Panc1 (cell line): ENCODE results near the gene DMRT3. TPM values are rescaled to one million over a fixed set of nuclear protein-coding genes. Genes with fewer than 3 reads are reported as not detected.

Experiments used
- ATAC-seq: fragments of 200-7000 bp; cut with Tn5 transposase; 2 replicates; pipeline ENCODE4 v1.9.1; 2020; ENCODE audit warnings: mild to moderate bottlenecking, moderate library complexity
- BruUV-seq: library from RNA; stranded (reverse); fragments of 400-500 nt; replicated peaks from 2 replicates; lab custom pipeline; 2021; lab: Mats Ljungman, UMichigan
- CTCF ChIA-PET: fragments of 300-600 bp; sonication (Branson Sonifier 250); formaldehyde crosslinking; loops from one replicate; lab custom pipeline; 2022; ENCODE audit warnings: antibody characterized with exemption; lab: Charles Lee
- POLR2A ChIA-PET: fragments of 300-600 bp; sonication (Branson Sonifier 250); formaldehyde crosslinking; loops from one replicate; lab custom pipeline; 2022; ENCODE audit warnings: antibody characterized with exemption; lab: Charles Lee
- DNase-seq: peaks from one replicate; pipeline ENCODE4 v3.0.0-alpha.2; 2010; ENCODE audit warnings: low read depth, low spot score
- H3K27ac ChIP-seq: 2 replicates; pipeline ENCODE4 v1.5.1; 2011; ENCODE audit warnings: mild to moderate bottlenecking, low read length, inconsistent platforms
- H3K27me3 ChIP-seq: fragments of 200-500 bp; sonication (Bioruptor generic); 2 replicates; pipeline ENCODE4 v1.6.0; 2014; ENCODE audit warnings: low read length, inconsistent platforms; ENCODE audit not compliant: control insufficient read depth, insufficient read depth
- H3K36me3 ChIP-seq: fragments of 200-500 bp; sonication (Bioruptor generic); 2 replicates; pipeline ENCODE4 v1.5.1; 2014; ENCODE audit warnings: inconsistent platforms, mild to moderate bottlenecking, low read length, moderate library complexity; ENCODE audit not compliant: control insufficient read depth, insufficient read depth
- H3K4me1 ChIP-seq: 2 replicates; pipeline ENCODE4 v1.5.1; 2011; ENCODE audit warnings: inconsistent platforms, mild to moderate bottlenecking, low read length, moderate library complexity; ENCODE audit not compliant: control insufficient read depth, insufficient read depth
- H3K4me3 ChIP-seq, 2 experiments: 2 replicates each; pipeline ENCODE4 v1.5.1; 2011 to 2012; ENCODE audit warnings: low read depth in 2 of 2, low read length in 2 of 2, mild to moderate bottlenecking in 2 of 2, inconsistent platforms in 1 of 2, moderate library complexity in 1 of 2
- H3K9me3 ChIP-seq: fragments of 200-500 bp; sonication (Bioruptor generic); 2 replicates; pipeline ENCODE4 v1.5.1; 2014; ENCODE audit warnings: low read depth, mild to moderate bottlenecking, inconsistent platforms, low read length, moderate library complexity; ENCODE audit not compliant: control insufficient read depth, insufficient read depth
- POLR2AphosphoS5 ChIP-seq: IDR thresholded peaks from 2 replicates; pipeline ENCODE4 v1.6.1; 2012; ENCODE audit warnings: mild to moderate bottlenecking, low read depth, low read length, moderate library complexity
- SIN3A ChIP-seq: IDR thresholded peaks from 2 replicates; pipeline ENCODE4 v1.6.1; 2012; ENCODE audit warnings: low read depth, mild to moderate bottlenecking, low read length, moderate library complexity, borderline replicate concordance; ENCODE audit not compliant: insufficient read depth
- TCF7L2 ChIP-seq: IDR thresholded peaks from 2 replicates; pipeline ENCODE4 v1.6.1; 2011; ENCODE audit warnings: mild to moderate bottlenecking, low read depth, low read length, inconsistent platforms
- in situ Hi-C: cut with HindIII; loops from 2 replicates; pipeline ENCODE4 v1.10.0; 2016; ENCODE audit warnings: low sequenced_read_pairs, low pct_unique_long_range_greater_than_20kb
- intact Hi-C: fragments of 100-400 bp; cut with micrococcal nuclease; formaldehyde crosslinking; loops from one replicate; pipeline ENCODE4 v1.10.0; 2022; ENCODE audit not compliant: unreplicated experiment
- total RNA-seq: library from RNA; stranded (reverse); gene quantifications from one replicate; pipeline ENCODE4 v1.2.1, GENCODE V29; 2021; ENCODE audit not compliant: unreplicated experiment
- TF ChIP-seq, protein P1 (sequence below), 2 experiments: IDR thresholded peaks; 2 replicates each; pipeline ENCODE4 v1.6.1; 2011 to 2012; ENCODE audit warnings: low read depth in 2 of 2, control low read depth in 1 of 2, low read length in 1 of 2, mild to moderate bottlenecking in 1 of 2, moderate library complexity in 1 of 2; ENCODE audit not compliant: insufficient read depth in 1 of 2
- TF ChIP-seq, protein P2 (sequence below): fragments of 450-650 bp; IDR thresholded peaks from 2 replicates; pipeline ENCODE4 v1.5.1; 2017; ENCODE audit warnings: mild to moderate bottlenecking

The DMRT3 gene
- total RNA-seq, 1 experiment from 2014 or later: not detected

DNA sequence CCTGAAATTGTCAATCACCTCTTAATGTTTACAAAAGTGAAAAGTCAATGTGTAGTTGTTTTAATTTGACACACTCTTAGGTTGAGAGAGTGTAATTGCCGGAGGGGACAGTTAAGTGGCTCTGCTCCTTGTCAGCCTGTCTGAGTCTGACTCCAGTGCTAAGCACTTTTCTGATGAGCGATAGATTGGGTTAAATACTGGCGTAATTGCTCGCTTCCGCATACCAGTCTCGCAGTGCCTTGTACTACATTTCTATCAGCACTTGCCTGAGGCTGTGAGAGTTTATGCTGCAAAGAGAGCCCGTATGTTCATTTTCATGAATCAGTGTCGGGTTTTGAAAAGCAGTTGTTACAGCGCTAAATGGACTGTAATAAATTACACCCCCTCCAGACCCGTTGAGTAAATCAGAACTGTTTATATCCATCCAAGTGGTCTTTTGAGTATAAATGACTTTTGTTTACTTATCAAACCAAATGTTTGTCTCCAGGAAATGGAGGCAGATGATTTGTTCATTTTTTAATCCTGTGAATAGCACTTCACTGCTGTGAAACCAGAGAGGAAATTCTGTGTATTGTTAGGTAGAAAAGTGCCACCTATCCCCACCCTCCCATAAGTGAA is 41.0 kb upstream of the DMRT3 start:
- no peaks in the 10 kb centered on the region; the same call in 1 of the 2 replicates for H3K27me3 ChIP-seq
- no peaks in the 10 kb centered on the region for H3K36me3 ChIP-seq
- POLR2A ChIA-PET: no interaction called here
- in situ Hi-C loops (no loop called here), intact Hi-C loops (no loop called here)
- no peak overlapping the region for H3K27ac ChIP-seq
- TF ChIP-seq TCF7L2 (no peak), POLR2AphosphoS5 (no peak), SIN3A (no peak)
- TF ChIP-seq, protein P1, sequence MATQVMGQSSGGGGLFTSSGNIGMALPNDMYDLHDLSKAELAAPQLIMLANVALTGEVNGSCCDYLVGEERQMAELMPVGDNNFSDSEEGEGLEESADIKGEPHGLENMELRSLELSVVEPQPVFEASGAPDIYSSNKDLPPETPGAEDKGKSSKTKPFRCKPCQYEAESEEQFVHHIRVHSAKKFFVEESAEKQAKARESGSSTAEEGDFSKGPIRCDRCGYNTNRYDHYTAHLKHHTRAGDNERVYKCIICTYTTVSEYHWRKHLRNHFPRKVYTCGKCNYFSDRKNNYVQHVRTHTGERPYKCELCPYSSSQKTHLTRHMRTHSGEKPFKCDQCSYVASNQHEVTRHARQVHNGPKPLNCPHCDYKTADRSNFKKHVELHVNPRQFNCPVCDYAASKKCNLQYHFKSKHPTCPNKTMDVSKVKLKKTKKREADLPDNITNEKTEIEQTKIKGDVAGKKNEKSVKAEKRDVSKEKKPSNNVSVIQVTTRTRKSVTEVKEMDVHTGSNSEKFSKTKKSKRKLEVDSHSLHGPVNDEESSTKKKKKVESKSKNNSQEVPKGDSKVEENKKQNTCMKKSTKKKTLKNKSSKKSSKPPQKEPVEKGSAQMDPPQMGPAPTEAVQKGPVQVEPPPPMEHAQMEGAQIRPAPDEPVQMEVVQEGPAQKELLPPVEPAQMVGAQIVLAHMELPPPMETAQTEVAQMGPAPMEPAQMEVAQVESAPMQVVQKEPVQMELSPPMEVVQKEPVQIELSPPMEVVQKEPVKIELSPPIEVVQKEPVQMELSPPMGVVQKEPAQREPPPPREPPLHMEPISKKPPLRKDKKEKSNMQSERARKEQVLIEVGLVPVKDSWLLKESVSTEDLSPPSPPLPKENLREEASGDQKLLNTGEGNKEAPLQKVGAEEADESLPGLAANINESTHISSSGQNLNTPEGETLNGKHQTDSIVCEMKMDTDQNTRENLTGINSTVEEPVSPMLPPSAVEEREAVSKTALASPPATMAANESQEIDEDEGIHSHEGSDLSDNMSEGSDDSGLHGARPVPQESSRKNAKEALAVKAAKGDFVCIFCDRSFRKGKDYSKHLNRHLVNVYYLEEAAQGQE (IDR thresholded peaks at IDR 0.05; ENCODE audit: insufficient read depth in 1 of 2, low read depth in 2 of 2, low read length in 1 of 2): no peak
- TF ChIP-seq, protein P2, sequence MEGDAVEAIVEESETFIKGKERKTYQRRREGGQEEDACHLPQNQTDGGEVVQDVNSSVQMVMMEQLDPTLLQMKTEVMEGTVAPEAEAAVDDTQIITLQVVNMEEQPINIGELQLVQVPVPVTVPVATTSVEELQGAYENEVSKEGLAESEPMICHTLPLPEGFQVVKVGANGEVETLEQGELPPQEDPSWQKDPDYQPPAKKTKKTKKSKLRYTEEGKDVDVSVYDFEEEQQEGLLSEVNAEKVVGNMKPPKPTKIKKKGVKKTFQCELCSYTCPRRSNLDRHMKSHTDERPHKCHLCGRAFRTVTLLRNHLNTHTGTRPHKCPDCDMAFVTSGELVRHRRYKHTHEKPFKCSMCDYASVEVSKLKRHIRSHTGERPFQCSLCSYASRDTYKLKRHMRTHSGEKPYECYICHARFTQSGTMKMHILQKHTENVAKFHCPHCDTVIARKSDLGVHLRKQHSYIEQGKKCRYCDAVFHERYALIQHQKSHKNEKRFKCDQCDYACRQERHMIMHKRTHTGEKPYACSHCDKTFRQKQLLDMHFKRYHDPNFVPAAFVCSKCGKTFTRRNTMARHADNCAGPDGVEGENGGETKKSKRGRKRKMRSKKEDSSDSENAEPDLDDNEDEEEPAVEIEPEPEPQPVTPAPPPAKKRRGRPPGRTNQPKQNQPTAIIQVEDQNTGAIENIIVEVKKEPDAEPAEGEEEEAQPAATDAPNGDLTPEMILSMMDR: no peak
- BruUV-seq: no TSS peak
- H3K9me3 ChIP-seq: no peaks in the 10 kb centered on the region
- H3K4me3 ChIP-seq: no peak overlapping the region
- CTCF ChIA-PET: no interaction called here
- DNase-seq: no peak
- ATAC-seq: no peak
- no peaks in the 10 kb centered on the region for H3K4me1 ChIP-seq

DNA sequence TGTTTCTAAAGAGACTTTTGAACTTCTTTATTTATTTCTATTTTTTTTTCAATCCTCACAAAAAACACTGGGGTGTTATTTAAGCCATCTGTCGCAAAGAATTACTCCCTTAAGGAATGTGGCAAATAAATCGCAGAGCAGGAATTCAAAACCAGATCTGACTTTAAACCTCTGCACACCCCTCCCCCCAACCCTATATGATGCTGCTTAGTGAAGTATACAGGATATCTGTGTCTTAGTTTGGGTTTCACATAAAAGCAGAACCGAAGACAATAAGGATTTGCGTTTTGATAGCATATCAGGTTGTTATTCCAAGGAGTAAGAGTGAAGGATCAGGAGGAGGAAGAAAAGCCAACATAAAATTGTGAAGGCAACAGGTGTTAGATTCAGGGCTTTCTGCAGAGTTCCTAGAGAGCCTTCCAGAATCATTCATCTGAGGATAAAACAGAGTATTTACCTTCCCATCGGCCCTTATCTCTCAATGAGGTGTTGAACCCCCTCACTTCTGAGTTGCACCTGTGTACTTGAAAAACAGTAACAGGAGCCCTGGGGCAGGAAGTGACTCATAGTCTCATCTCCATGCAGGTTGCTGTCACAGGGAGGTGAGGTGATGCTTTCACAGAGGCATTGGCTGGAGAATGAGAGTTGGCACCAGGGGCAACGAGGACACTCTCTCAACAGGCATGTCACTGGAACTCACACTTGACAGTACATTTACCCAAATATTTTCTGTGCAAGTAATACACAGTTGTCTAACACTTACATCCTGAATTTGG is 33.5 kb upstream of the DMRT3 start:
- ATAC-seq (no peak), DNase-seq (no peak)
- POLR2A ChIA-PET: no interaction called here
- Histone ChIP-seq H3K4me1 (no peaks in the 10 kb centered on the region), H3K27me3 (no peaks in the 10 kb centered on the region), H3K27ac (no peak overlapping the region), H3K36me3 (no peaks in the 10 kb centered on the region), H3K9me3 (no peaks in the 10 kb centered on the region), H3K4me3 (no peak overlapping the region)
- in situ Hi-C loops (no loop called here), intact Hi-C loops (no loop called here)
- CTCF ChIA-PET: no interaction called here
- no peak for TF ChIP-seq TCF7L2
- TF ChIP-seq, protein P2: no peak
- TF ChIP-seq SIN3A: no peak
- TF ChIP-seq, protein P1 (IDR thresholded peaks at IDR 0.05; ENCODE audit: insufficient read depth in 1 of 2, low read depth in 2 of 2, low read length in 1 of 2): no peak
- no peak for TF ChIP-seq POLR2AphosphoS5
- no TSS peak for BruUV-seq
